Activated CD4-positive, alpha-beta T cell treated with anti-CD3 and anti-CD28 coated beads for 4 hours (primary cell): ENCODE measurements around the gene CCDC60.
"Not testable (repeated sequence)": the region's sequence is repeated elsewhere in the genome, so short reads cannot be mapped to it uniquely, and the experiment has no call there.

Source experiments
- DNase-seq, 2 donors: peaks; one replicate each; pipeline ENCODE4 v3.0.0-alpha.2; 2020

Gene CCDC60

DNA sequence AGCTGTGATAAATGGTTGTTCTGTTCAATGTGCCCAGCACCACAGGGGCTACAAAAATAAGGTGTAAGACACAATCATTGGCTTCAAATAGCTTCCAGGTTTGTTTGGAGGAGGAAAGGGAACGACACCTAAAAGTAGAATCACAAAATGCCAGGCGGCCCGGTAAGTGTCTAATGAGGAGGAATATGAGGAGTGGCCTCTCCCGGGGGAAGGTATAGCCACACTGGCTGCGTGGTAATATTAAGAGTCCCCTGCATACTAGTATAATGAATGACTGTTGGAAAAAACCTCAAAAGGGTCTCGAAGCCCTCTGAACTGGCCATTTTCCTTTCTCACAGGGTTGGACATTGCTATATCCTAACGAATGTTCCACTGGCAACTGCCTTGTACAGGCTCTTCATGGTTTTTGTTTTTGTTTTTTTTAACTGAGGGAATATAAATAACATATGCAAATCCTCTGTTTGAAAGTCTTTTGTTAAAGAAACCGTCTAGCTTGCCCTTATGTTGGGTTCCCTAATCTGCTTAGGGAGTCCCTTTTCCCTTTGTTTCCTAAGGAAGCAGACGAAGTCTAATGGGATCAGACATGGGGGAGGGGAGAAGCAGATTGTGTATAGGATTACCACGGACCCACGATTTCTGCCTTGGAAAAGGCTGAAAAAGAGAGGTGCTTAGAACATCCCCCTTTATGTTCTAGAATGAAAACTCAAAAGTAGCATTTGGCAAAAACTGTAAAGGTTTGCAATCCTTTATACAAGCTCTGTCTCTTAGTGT is 4.2 kb downstream of the CCDC60 start:
- DNase-seq: no peak

DNA sequence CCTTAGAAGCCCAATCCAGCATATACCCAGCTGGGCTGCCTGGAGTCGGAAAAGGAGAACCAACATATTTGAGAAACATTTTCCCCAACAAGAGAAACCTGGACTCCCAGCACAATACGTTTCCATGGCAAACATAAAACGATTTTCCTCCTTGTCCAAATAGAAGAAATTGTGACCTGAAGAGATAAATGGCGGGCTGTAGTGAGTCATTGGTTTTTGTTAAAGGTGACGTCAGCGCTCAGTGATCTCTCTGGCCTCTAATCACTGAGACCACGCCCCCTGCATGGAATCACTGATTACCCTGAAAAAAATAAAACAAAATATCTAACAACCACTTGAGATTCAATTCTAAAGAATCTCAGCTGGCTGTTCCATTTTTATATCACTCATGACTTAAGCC is 6.0 kb downstream of the CCDC60 start:
- no peak for DNase-seq

DNA sequence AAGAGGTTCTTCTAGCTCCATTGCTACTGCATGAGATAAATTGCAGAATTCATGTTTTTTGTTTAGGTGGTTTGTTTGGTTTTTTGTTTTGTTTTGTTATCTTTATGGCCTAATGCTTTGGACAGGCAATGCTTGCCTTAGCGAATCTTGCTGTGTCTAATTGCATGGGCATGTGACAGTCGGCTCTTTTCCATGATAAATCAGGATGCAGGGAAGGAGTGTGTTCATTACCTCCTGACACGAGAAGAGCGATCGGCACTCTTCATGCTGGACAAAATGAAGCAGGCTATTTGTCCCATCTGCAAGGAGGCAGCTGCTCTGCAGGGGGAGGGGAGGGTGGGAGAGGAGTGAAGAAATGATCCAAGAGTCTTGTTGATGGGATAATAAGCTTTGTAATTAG is 6.5 kb downstream of the CCDC60 start:
- DNase-seq: no peak

DNA sequence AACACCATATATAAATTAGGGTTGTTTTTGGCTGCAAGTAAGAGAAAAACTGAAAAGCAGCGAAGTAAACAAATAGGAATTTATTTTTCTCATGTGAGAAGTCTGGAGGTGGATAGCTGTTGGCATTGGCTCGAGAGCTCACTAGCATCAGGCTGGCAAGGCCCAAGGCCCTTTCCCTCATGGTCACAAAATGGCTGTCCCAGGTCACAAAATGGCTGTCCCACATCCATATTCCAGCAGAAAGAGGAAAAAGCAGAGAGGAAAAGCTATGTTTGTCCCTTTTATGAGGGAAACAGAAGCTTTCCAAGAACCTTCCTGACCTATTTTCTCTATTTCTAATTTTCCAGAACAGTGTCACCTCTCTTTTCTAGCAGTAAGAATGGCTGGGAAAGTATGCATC is 7.5 kb downstream of the CCDC60 start:
- no peak for DNase-seq

DNA sequence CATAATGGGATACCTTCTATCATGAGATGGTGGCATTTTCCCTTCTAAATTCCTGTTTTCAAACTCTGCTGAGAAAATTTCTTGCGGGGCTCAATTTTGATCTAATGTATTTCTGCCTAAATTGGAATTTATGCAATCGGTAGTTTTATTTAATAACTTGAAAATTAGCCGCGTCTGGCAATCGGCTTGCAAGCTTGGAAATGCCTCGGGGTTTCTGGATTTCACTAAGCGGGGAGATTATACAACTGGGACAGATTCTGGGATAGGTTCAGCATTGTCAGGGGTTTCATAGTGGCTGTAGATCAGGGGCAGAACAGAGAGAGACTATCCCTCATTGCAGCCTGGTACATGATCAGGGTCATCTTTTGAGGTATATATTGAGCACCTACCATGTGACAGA is 8.6 kb downstream of the CCDC60 start:
- DNase-seq: no peak

DNA sequence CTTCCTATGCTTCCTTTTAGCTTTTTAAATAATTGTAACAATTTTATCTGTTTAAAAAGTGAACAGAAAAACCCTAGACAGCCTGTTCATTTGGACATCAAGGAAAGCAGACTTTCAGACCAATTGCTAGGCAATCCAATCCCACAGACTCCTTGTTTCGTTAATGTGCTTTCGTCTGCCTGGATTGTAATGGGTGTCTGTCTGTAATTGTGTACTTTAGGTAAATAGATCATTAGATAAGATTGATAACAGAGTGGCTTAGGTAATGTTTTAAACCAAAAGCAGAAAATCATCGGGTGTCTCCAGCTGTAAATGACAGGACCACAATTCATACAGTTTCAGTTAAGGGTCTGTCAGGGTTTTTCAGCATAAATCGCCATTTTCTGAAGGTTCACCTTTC is 19.6 kb downstream of the CCDC60 start:
- DNase-seq: no peak

DNA sequence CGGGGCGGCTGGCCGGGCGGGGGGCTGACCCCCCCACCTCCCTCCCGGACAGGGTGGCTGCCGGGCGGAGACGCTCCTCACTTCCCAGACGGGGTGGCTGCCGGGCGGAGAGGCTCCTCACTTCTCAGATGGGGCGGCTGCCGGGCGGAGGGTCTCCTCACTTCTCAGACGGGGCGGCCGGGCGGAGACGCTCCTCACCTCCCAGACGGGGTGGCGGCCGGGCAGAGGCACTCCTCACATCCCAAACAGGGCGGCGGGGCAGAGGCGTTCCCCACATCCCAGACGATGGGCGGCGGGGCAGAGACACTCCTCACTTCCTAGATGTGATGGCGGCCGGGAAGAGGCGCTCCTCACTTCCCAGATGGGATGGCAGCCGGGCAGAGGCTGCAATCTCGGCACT is 25.8 kb downstream of the CCDC60 start:
- DNase-seq: not testable (repeated sequence)

DNA sequence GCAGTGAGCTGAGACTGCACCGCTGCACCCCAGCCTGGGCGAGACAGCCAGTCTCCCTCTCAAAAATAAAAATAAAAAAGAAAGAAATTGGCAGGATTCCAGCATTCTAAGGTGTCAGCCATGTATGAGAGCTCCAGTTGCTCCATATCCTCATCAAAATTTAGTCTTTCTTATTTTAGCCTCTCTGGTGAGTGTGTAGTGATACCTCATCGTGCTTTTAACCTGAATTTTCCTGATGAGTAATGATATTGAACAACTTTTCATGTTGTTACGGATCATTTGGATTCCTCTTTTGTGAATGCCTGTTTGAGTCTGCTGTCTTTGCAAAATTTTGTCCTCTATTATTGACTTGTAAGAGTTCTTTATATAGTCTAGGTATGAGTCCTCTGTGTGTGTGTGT is 28.5 kb downstream of the CCDC60 start:
- DNase-seq: no peak

DNA sequence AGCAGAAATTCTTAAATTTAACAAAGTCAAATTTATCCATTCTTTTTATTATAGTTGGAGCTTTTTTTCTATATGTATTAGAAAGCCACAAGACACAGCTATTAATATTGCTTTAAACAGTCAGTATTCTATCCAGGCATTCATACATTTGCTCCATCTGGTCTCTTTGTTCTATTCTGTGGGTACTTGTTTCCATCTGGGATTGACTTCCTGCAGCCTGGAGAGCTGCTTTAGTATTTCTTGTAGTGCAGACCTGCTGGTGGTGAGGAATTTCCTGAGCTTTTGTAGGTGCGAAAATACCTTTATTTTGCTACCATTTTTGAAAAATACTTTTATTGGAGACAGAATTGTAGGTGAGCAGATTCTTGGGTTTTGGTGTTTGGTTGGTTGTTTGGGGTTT is 29.0 kb downstream of the CCDC60 start:
- DNase-seq: no peak

DNA sequence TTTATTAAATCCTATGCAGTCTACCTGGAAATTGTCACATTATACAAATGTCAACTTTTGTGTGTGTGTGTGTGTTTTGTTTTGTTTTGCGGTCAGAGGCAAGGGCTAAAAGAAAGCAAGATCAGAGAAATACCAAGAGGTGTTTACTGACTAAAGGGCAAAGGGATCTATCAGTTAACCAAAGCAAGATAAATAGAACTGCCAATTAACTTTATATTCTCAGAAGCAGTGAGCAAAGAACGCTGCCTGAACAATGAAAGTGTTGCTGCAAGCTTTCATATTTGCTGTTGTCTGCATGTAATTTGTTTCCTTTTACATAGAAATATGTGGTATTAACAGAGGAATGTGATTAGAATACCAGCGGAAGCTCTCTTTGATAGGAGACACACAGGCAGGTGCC is 30.9 kb downstream of the CCDC60 start:
- DNase-seq: no peak

DNA sequence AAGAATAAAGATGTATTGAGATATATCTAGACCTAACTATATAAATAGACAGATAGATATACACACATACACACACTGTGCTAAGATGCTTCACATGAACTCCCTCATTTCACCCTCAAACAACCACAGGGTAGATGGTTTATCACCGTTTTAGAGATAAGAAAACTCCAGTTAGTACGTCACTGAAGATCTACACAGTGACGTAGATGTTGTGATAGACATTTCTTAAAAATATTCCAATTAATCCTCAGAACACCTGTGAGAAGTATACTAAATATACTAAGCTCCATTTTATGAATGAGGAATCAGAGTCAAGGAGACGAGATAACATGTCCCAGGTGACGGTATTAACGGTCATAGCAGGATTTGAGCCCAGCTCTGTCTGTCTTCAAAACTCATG is 31.5 kb downstream of the CCDC60 start:
- DNase-seq: no peak

DNA sequence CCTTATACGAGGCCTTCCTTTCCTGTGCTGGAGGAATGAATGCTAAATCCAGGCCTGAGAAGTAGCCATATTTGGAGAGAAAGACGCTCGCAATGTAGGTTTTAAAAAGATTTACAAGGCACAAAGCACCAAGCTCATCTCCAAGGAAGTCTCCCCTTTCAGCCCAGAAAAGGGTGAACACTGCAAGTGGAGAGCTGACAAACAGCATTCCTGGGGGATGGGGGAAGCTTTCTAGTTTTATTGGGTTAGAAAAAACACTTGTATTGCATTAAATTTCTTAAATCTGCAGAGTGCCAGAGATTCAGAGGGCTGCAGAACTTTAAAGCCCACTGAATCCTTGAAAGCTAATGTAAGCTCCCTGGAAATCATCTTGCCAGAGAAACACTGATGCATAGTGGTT is 34.6 kb downstream of the CCDC60 start:
- DNase-seq: no peak

DNA sequence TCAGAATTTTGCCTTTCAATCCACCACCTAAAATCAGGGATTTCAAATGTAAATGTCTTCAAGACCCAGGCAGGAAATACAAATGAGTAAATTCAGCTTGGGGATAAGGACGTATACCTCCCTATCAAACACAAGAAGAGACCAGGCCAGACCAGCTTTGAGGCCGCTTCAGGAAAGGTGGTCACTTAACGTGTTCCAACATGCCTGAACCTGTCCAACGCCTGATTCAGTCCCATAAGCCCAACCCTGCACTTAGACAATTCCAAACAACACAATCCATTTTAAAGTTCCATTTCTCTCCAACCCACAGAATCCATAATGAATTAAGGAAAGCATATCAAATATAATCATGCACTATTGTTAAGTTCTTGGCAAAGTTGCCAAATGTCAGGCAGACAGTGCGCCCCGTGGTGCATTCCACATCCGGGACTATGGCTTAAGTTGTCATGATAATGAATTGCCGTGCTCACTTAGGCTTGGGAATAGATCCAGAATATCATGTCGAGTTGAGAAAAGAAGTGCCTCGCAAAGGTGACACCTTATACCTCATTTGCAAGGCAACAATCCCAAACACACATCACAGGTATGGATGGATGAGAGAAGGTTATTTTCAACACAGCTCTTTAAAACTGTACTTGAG is 35.5 kb downstream of the CCDC60 start:
- no peak for DNase-seq

DNA sequence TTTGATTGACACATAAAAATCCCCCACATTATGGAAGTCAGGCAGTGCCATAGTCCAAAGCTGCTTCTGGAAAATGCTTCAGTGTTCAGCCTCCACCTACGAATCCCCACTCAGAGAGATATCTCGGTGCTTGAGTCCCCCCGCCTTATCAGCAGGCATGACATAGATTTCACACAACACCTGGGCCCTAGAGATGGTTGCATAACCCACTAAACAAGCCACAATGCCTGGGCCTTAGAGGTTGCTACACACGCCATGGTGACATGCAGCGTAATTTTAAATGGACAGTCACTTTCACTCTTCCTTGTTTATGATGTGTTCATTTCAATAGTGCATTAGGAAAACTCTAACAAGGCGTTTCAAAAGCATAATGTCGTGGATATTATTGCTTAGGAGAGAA is 38.0 kb downstream of the CCDC60 start:
- DNase-seq: no peak

DNA sequence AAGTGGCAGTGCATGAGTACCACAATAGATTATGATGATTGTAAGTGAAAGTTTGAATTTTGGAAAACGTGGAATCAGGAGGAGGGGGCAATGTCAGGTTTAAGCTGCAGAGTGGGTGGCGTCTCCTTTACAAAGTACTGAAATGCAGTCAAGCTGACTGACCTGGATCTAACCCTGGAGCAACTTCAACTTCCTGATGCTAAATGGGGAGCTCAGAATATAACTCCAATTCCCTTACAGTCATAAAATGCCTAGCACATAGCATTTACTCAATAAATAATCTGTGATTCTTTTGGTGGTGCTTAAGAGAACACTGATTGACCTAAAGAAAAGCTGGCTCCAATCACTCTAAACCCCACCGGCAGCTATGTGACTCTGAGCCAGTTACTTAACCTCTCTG is 38.5 kb downstream of the CCDC60 start:
- DNase-seq: no peak

DNA sequence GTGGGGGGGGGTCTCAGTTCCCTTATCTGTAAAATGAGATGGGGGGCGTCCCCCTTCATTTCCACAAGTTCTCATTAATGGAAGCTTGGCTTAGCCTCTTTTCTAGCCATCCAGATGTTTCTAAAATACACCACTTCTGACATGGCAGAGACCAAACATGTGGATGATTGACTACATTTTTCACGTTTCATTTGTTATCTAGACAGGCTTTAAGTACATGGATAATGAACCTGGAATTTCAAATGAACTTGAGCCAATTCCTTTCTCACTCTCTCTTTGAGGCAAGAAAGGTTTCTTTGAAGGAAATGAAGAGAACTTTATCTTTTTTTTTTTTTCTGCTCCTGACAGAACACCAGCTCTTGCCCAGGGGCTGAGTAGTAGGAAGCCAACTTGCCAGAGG is 39.1 kb downstream of the CCDC60 start:
- no peak for DNase-seq

DNA sequence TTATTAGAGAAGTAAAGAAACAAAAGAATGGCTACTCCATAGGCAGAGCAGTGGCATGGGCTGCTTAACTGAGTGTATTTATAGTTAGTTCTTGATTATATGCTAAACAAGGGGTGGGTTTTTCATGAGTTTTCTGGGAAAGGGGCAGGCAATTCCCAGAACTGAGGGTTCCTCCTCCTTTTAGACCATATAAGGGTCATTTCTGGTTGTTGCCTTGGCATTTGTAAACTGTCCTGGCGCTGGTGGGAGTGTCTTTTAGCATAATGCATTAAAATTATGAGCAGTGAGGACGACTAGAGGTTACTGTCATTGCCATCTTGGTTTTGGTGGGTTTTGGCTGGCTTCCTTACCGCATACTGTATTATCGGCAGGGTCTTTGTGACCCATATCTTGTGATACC is 40.1 kb downstream of the CCDC60 start:
- DNase-seq: no peak

DNA sequence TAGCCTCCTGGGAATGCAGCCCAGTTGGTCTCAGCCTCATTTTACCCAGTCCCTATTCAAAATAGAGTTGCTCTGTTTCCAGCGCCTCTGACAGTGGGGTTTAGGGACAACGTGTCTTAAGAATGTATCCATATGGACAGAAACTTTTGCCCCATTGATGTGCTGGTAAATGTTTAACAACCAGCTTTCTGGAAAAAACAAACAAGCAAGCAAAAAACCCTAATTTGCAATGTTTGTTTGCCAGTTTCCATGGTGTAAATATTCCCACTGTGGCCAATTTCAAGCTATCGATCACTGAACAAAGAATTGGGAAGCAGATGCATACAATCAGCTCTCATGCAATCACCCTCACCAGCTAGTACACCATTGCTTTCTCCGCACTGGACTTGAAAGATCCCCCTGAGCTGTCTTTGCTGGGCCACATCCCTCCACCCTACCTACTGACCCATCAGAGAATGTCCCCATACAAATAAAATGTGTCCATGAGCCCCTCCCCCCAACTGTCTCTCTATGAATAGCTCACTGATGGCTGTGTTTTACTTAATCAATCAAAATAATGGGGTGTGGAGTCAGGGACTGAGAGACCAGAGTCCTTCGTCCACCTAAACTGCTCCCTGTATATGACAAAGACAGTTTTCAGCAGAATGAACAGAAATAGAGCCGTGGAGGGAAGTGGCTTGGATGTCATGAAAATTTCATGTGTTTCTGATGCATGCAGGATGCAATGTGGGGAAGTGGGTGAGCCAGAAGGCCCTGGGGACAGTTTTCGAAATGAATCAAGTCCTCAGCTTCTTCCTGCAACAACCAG is 40.8 kb downstream of the CCDC60 start:
- no peak for DNase-seq

DNA sequence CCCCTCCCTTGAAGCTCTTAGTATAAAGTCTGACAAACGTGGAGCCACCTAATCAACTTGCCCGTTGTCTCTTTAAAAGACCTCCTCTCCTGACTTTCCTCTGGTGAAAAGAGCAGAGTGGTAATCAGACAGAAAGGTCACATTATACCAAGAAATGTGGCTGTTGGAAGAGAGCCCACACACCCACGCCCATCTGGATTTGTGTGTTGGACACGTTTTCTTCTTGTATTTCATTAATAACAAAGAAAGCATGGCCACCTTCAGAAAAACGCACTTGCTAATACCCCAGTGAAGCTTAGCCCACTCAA is 41.3 kb downstream of the CCDC60 start:
- no peak for DNase-seq

DNA sequence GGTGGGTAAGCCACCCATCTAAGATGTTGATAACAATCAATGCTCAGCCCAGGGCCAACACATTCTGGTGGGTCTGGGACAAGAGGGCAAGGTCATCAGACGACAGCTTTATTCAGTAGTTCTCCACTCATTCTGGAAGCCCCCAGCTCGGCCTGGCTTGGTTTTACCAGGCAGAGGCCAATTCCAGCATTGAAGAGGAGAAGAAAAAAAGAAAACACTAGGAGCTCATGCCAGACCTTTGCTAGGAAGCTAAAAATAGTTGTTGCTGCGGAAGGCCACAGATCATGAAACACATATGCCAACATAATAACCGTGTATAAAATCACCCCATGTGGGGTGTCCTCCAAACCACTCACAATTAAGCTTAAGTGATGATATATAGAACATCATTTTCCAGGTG is 44.4 kb downstream of the CCDC60 start:
- DNase-seq: no peak

DNA sequence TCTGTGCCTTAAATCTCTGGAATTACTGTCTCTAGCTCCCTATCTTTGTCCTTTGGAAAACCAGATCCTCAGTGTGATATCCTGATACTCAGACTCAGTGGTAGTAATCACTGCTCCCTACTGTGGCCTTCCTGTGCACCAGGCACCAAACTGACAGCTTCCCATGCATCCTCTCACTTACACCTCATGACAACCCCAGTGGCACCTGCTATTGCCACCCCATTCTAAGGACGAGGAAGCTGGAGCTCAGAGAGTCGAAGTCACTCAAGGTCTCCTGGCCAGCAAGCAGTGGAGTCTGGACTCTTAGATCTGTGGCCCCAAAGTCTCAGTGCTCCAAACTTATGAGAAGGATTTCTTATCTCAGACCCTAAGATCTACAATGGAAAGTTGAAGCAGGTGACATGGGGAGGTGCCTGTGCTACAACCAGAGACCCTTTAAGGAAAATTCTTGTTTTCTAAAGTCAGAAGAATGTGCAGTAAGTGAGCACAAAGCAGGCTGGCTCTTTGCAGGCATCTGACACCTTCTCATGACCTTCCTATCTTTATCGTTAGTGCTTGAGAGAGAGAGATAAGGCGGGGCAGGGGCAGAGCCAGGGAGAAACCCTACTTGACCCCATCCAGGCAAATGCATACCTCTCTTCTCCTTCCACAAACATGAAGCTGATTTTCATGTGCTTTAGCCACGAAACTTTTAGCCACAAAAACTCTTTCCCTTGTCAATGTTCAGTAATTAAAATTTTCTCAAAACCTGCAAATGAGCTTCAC is 47.1 kb downstream of the CCDC60 start:
- DNase-seq: no peak

DNA sequence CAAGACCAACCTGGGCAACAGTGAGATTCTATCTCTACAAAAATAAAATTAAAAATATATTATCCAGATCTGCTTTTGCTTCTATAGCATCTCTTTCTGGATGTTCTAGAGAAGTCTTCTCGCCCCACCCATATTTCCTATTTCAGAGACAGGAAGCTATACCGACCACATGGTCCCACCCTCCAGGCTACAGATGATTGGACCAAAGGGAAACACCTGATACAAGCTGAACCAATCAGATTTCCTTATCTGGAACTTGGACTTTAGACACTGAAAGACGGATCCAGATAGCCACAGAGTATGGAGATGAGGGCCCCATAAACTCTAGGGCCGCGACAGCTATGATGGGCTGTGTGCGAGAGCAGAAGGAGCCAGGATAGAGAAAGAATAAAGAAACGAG is 48.7 kb downstream of the CCDC60 start:
- no peak for DNase-seq

DNA sequence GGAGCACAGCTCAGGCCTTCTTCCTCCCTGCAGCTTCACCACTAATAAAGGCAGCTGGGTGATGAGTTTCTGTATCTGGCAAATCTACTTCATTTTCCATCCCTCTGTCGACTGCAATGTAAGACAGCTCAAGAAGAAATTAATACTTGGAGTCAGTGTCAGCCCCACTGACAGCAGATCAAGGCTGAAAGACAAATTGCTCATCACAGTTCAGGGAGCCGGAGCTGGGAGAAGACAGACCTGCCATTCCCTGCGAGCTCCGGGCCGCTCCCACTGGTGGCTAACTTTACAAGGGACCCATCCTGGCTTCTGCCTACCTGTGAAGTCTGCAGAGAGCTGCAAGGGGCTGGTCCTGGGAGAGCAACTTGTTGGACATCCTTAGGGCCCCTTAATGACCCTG is 49.8 kb downstream of the CCDC60 start:
- DNase-seq: no peak

DNA sequence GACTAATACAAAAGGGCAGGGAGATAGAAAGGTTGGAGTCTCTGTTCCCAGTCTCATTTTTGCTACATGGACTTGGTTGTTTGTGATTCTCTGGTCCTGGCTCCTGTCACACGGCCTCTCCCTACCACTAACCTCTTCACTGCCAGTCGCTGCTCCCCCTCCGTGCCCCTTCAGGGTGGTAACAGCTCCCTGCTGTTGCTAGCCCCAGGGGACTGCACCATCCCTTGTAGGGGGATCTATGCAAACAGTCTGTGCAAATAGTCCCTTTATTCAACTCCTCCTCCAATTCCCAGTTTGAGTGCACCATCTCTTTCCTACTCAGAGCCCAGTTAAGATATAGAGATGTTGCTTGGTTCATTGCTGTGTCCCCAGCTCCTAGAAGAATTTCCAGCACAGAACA is 51.1 kb downstream of the CCDC60 start:
- DNase-seq: no peak
